GM12878 (cell line): ENCODE results near the gene ATRNL1. TPM values are rescaled to one million over a fixed set of nuclear protein-coding genes. Genes with fewer than 3 reads are reported as not detected.

ENCODE experiments used
- ATAC-seq: fragments of 200-7000 bp; cut with Tn5 transposase; 3 replicates; pipeline ENCODE4 v1.9.1; 2020; ENCODE audit warnings: mild to moderate bottlenecking, moderate library complexity
- BruUV-seq: library from RNA; stranded (reverse); fragments of 400-500 nt; replicated peaks from 2 replicates; lab custom pipeline; 2021; lab: Mats Ljungman, UMichigan
- CTCF ChIA-PET: fragments of 300-600 bp; sonication (Branson Sonifier 250); formaldehyde crosslinking; extraction: SDS; loops from one replicate; lab custom pipeline; 2021; ENCODE audit warnings: inconsistent platforms; lab: Yijun Ruan, JAX
- POLR2A ChIA-PET: fragments of 350-600 bp; formaldehyde crosslinking; extraction: SDS; loops from one replicate; lab custom pipeline; 2021; ENCODE audit warnings: inconsistent platforms; lab: Charles Lee
- RAD21 ChIA-PET: fragments of 300-600 bp; sonication (Branson Sonifier 250); formaldehyde crosslinking; loops from one replicate; lab custom pipeline; 2023; ENCODE audit warnings: antibody characterized with exemption; ENCODE audit not compliant: unreplicated experiment; lab: Charles Lee
- SMC1A ChIA-PET: fragments of 300-600 bp; sonication (Branson Sonifier 250); formaldehyde crosslinking; loops from one replicate; lab custom pipeline; 2023; ENCODE audit not compliant: unreplicated experiment, uncharacterized antibody; lab: Charles Lee
- DNase-seq: peaks from one replicate; pipeline ENCODE4 v3.0.0-alpha.2; 2011; ENCODE audit warnings: low read depth, low spot score
- FAIRE-seq: peaks from 3 replicates; lab custom pipeline; 2011; peaks lifted over from hg19 to GRCh38; lab: Jason Lieb, UNC
- H2AFZ ChIP-seq: 2 replicates; pipeline ENCODE4 v1.6.0; 2011; ENCODE audit warnings: low read depth, low read length, control low read depth; ENCODE audit not compliant: control insufficient read depth
- H3K27ac ChIP-seq: 2 replicates; pipeline ENCODE4 v1.5.1; 2011; ENCODE audit warnings: control low read depth; ENCODE audit not compliant: control insufficient read depth, insufficient read depth
- H3K27me3 ChIP-seq, 2 experiments: replicated peaks in 1 of 2; 2 replicates each; pipeline versions ENCODE4 v1.6.0 to v1.6.1; 2011; ENCODE audit warnings: low read length in 1 of 2; ENCODE audit not compliant: control insufficient read depth in 2 of 2, insufficient read depth in 2 of 2
- H3K36me3 ChIP-seq, 2 experiments: 2 replicates each; pipeline ENCODE4 v1.5.1; 2011; ENCODE audit warnings: low read length in 1 of 2; ENCODE audit not compliant: control insufficient read depth in 2 of 2, insufficient read depth in 2 of 2
- H3K4me1 ChIP-seq: 2 replicates; pipeline ENCODE4 v1.6.1; 2011; ENCODE audit warnings: mild to moderate bottlenecking, low read length, moderate library complexity, mixed read lengths; ENCODE audit not compliant: control insufficient read depth, insufficient read depth
- H3K4me2 ChIP-seq: 2 replicates; pipeline ENCODE4 v1.6.0; 2011; ENCODE audit warnings: control low read depth; ENCODE audit not compliant: control insufficient read depth, insufficient read depth
- H3K4me3 ChIP-seq: fragments of 200-600 bp; sonication (generic); 2 replicates; pipeline ENCODE4 v1.5.1; 2016
- H3K79me2 ChIP-seq: 2 replicates; pipeline ENCODE4 v1.6.0; 2011; ENCODE audit warnings: low read length; ENCODE audit not compliant: control insufficient read depth, insufficient read depth
- H3K9ac ChIP-seq: 2 replicates; pipeline ENCODE4 v1.8.0; 2011; ENCODE audit warnings: low read length, control low read depth, mixed read lengths; ENCODE audit not compliant: control insufficient read depth, insufficient read depth
- H3K9me3 ChIP-seq: replicated peaks from 3 replicates; pipeline ENCODE4 v1.5.1; 2011; ENCODE audit warnings: mild to moderate bottlenecking, low read length; ENCODE audit not compliant: control insufficient read depth, insufficient read depth
- H4K20me1 ChIP-seq: 2 replicates; pipeline ENCODE4 v1.6.0; 2011; ENCODE audit not compliant: control insufficient read depth, insufficient read depth
- BCL11A ChIP-seq: IDR thresholded peaks from 2 replicates; pipeline ENCODE4 v1.6.1; 2011; ENCODE audit warnings: low read depth, low read length
- CBX5 ChIP-seq: sonication (generic); IDR thresholded peaks from 2 replicates; pipeline ENCODE4 v1.6.1; 2016; ENCODE audit warnings: low read depth, moderate library complexity, mild to moderate bottlenecking, inconsistent platforms
- CHD4 ChIP-seq: fragments of 200-600 bp; sonication (generic); IDR thresholded peaks from 2 replicates; pipeline ENCODE4 v1.6.1; 2016; ENCODE audit warnings: mild to moderate bottlenecking
- CREM ChIP-seq: IDR thresholded peaks from 2 replicates; pipeline ENCODE4 v1.6.1; 2014; ENCODE audit warnings: antibody characterized with exemption, low read depth
- EED ChIP-seq: sonication (generic); IDR thresholded peaks from 2 replicates; pipeline ENCODE4 v1.6.1; 2016; ENCODE audit warnings: antibody characterized with exemption, low read depth
- EZH2 ChIP-seq: IDR thresholded peaks from 2 replicates; pipeline ENCODE4 v1.6.1; 2012; ENCODE audit warnings: low read depth, mild to moderate bottlenecking, control low read depth, inconsistent platforms, low read length, borderline replicate concordance; ENCODE audit not compliant: control insufficient read depth
- FOXK2 ChIP-seq: fragments of 450-650 bp; IDR thresholded peaks from 2 replicates; pipeline ENCODE4 v1.6.1; 2017; ENCODE audit warnings: mild to moderate bottlenecking, moderate library complexity
- MTA2 ChIP-seq: fragments of 450-650 bp; IDR thresholded peaks from 2 replicates; pipeline ENCODE4 v1.6.1; 2016; ENCODE audit warnings: low read depth, mild to moderate bottlenecking, moderate library complexity
- NFYA ChIP-seq: IDR thresholded peaks from 2 replicates; pipeline ENCODE4 v1.6.1; 2011; ENCODE audit warnings: low read depth, mild to moderate bottlenecking, low read length, improper control_type of control experiment, borderline replicate concordance
- NR2C2 ChIP-seq: IDR thresholded peaks from 2 replicates; pipeline ENCODE4 v1.6.1; 2011; ENCODE audit warnings: borderline replicate concordance, low read depth; ENCODE audit not compliant: control insufficient read depth, insufficient read length
- SIX5 ChIP-seq: IDR thresholded peaks from 2 replicates; pipeline ENCODE4 v1.6.1; 2011; ENCODE audit warnings: mild to moderate bottlenecking, low read depth, low read length, moderate library complexity; ENCODE audit not compliant: severe bottlenecking
- SREBF1 ChIP-seq: IDR thresholded peaks from 2 replicates; pipeline ENCODE4 v1.6.1; 2012; ENCODE audit warnings: mild to moderate bottlenecking, low read length
- ZNF207 ChIP-seq: fragments of 450-650 bp; IDR thresholded peaks from 2 replicates; pipeline ENCODE4 v1.6.1; 2014; ENCODE audit warnings: antibody characterized with exemption, mild to moderate bottlenecking, borderline replicate concordance
- WGBS: methylation state at CpG from one replicate; pipeline ENCODE4 v1.1.6; 2016; ENCODE audit warnings: low lambda C conversion rate; ENCODE audit not compliant: insufficient replicate concordance, insufficient coverage; ENCODE audit errors: missing lambda C conversion rate; 5-methylcytosine and 5-hydroxymethylcytosine counted together
- in situ Hi-C: fragments of 300-500 bp; cut with MboI; formaldehyde crosslinking; loops from 9 replicates; pipeline ENCODE4 v1.14.3; 2018; ENCODE audit warnings: mixed read lengths
- intact Hi-C: fragments of 100-400 bp; cut with micrococcal nuclease; formaldehyde crosslinking; loops from one replicate; pipeline ENCODE4 v1.14.2; 2022; ENCODE audit not compliant: unreplicated experiment
- polyA plus RNA-seq, 11 experiments: library from polyadenylated mRNA; depleted of rRNA in 4 of 11; unstranded in 6 of 11; stranded (reverse) in 5 of 11; fragments of >200 nt; fragmentation: Nextera tagmentation in 4 of 11; fragmentation: Illumina TruSeq in 1 of 11; extraction: Ambion mirVana in 4 of 11; extraction: Trizol in 1 of 11; gene quantifications; 1 replicate in 1 of 11; 2 replicates in 10 of 11; pipeline versions ENCODE4 v1.2.1 to v1.2.3, GENCODE V29; 2011 to 2016; ENCODE audit warnings: inconsistent platforms in 2 of 11, missing spikeins in 2 of 11, low read depth in 1 of 11
- total RNA-seq, 4 experiments: library from RNA; depleted of rRNA in 3 of 4; stranded (reverse); fragments of >200 nt in 3 of 4; fragmentation: Illumina TruSeq in 1 of 4; extraction: Trizol in 1 of 4; gene quantifications; 2 replicates each; pipeline versions ENCODE4 v1.2.1 to v1.2.3, GENCODE V29; 2013 to 2021
- TF ChIP-seq, protein P1 (sequence below): fragments of 450-650 bp; formaldehyde crosslinking; IDR thresholded peaks from 2 replicates; pipeline ENCODE4 v1.5.0; 2022; ENCODE audit warnings: mild to moderate bottlenecking, missing genetic modification characterization
- TF ChIP-seq, protein P2 (sequence below): fragments of 450-650 bp; conservative IDR thresholded peaks from 2 replicates; pipeline ENCODE4 v1.6.1; 2017; ENCODE audit warnings: mild to moderate bottlenecking, moderate library complexity
- TF ChIP-seq, protein P3 (sequence below): IDR thresholded peaks from 2 replicates; pipeline ENCODE4 v1.6.1; 2011; ENCODE audit warnings: borderline replicate concordance, low read depth, mild to moderate bottlenecking, moderate library complexity, mixed read lengths, low read length; ENCODE audit not compliant: insufficient read depth; ENCODE audit errors: extremely low read length
- TF ChIP-seq, protein P4 (sequence below): IDR thresholded peaks from 2 replicates; pipeline ENCODE4 v1.6.1; 2011; ENCODE audit warnings: low read depth, mild to moderate bottlenecking, low read length, moderate library complexity, borderline replicate concordance; ENCODE audit errors: extremely low read depth

Gene ATRNL1
- total and polyA plus RNA-seq, 10 of the 15 experiments (the other 5 are each of a cell fraction or from before 2014, with no cell fraction given) = 0.03 to 1.4 (median 0.34) TPM

GRCh38 chr10:115976342-115976741 is 883.2 kb downstream of the ATRNL1 start (continued):
- TF ChIP-seq, protein P1, sequence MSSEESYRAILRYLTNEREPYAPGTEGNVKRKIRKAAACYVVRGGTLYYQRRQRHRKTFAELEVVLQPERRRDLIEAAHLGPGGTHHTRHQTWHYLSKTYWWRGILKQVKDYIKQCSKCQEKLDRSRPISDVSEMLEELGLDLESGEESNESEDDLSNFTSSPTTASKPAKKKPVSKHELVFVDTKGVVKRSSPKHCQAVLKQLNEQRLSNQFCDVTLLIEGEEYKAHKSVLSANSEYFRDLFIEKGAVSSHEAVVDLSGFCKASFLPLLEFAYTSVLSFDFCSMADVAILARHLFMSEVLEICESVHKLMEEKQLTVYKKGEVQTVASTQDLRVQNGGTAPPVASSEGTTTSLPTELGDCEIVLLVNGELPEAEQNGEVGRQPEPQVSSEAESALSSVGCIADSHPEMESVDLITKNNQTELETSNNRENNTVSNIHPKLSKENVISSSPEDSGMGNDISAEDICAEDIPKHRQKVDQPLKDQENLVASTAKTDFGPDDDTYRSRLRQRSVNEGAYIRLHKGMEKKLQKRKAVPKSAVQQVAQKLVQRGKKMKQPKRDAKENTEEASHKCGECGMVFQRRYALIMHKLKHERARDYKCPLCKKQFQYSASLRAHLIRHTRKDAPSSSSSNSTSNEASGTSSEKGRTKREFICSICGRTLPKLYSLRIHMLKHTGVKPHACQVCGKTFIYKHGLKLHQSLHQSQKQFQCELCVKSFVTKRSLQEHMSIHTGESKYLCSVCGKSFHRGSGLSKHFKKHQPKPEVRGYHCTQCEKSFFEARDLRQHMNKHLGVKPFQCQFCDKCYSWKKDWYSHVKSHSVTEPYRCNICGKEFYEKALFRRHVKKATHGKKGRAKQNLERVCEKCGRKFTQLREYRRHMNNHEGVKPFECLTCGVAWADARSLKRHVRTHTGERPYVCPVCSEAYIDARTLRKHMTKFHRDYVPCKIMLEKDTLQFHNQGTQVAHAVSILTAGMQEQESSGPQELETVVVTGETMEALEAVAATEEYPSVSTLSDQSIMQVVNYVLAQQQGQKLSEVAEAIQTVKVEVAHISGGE (CRISPR knock-in tag) = no peak
- no peak for TF ChIP-seq NFYA
- no peak for TF ChIP-seq CHD4
- no peak for TF ChIP-seq CBX5

- no peak overlapping the region for H3K4me2 ChIP-seq
- no peaks in the 10 kb centered on the region for H3K27me3 ChIP-seq
- H3K9me3 ChIP-seq = no peaks in the 10 kb centered on the region
- POLR2A ChIA-PET = no interaction called here
- H2AFZ ChIP-seq = no peak overlapping the region
- H3K79me2 ChIP-seq = no peaks in the 10 kb centered on the region
- ATAC-seq = no peak
- BruUV-seq = no TSS peak
- H3K4me1 ChIP-seq = no peaks in the 10 kb centered on the region
- no peak overlapping the region for H3K9ac ChIP-seq
- H4K20me1 ChIP-seq = no peaks in the 10 kb centered on the region
- in situ Hi-C loops (no loop called here), intact Hi-C loops (no loop called here)
- CTCF ChIA-PET = no interaction called here
- SMC1A ChIA-PET = interaction anchor here (0.5 kb wide), 1 partner anchor 1106 kb away, joined by 3 read pairs; no protein-coding TSS in a partner anchor
- RAD21 ChIA-PET = no interaction called here
- FAIRE-seq = no peak
- H3K27ac ChIP-seq = no peak overlapping the region
- no peak for DNase-seq
- WGBS = 2% methylated on average over 3 of the region's 3 CpGs
- no peaks in the 10 kb centered on the region for H3K36me3 ChIP-seq
- no peak overlapping the region for H3K4me3 ChIP-seq
- no peak for TF ChIP-seq SIX5
- TF ChIP-seq ZNF207 = no peak
- no peak for TF ChIP-seq EED
- TF ChIP-seq, protein P2, sequence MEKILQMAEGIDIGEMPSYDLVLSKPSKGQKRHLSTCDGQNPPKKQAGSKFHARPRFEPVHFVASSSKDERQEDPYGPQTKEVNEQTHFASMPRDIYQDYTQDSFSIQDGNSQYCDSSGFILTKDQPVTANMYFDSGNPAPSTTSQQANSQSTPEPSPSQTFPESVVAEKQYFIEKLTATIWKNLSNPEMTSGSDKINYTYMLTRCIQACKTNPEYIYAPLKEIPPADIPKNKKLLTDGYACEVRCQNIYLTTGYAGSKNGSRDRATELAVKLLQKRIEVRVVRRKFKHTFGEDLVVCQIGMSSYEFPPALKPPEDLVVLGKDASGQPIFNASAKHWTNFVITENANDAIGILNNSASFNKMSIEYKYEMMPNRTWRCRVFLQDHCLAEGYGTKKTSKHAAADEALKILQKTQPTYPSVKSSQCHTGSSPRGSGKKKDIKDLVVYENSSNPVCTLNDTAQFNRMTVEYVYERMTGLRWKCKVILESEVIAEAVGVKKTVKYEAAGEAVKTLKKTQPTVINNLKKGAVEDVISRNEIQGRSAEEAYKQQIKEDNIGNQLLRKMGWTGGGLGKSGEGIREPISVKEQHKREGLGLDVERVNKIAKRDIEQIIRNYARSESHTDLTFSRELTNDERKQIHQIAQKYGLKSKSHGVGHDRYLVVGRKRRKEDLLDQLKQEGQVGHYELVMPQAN = no peak
- TF ChIP-seq, protein P3, sequence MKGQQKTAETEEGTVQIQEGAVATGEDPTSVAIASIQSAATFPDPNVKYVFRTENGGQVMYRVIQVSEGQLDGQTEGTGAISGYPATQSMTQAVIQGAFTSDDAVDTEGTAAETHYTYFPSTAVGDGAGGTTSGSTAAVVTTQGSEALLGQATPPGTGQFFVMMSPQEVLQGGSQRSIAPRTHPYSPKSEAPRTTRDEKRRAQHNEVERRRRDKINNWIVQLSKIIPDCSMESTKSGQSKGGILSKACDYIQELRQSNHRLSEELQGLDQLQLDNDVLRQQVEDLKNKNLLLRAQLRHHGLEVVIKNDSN = no peak
- TF ChIP-seq, protein P4, sequence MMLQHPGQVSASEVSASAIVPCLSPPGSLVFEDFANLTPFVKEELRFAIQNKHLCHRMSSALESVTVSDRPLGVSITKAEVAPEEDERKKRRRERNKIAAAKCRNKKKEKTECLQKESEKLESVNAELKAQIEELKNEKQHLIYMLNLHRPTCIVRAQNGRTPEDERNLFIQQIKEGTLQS = no peak
- no peak for TF ChIP-seq EZH2
- no peak for TF ChIP-seq SREBF1
- TF ChIP-seq CREM = no peak
- no peak for TF ChIP-seq NR2C2
- no peak for TF ChIP-seq MTA2
- TF ChIP-seq BCL11A = no peak
- no peak for TF ChIP-seq FOXK2
These were observed 884.7 kb downstream of the ATRNL1 start for GRCh38 chr10:115977855-115978254.
